MCF 10A (cell line): ENCODE results near the gene HEPACAM. TPM values are rescaled to one million over a fixed set of nuclear protein-coding genes. Genes with fewer than 3 reads are reported as not detected.

ENCODE experiments used
- BruUV-seq: library from RNA; stranded (reverse); fragments of 400-500 nt; replicated peaks from 2 replicates; lab custom pipeline; 2021; lab: Mats Ljungman, UMichigan
- CTCF ChIA-PET: fragments of 300-600 bp; sonication (Branson Sonifier 250); formaldehyde crosslinking; extraction: SDS; loops from one replicate; lab custom pipeline; 2021; ENCODE audit warnings: antibody characterized with exemption, inconsistent platforms; lab: Yijun Ruan, JAX
- POLR2A ChIA-PET: fragments of 300-600, 350-650 bp; sonication (Branson Sonifier 250); formaldehyde crosslinking; extraction: SDS; loops from one replicate; lab custom pipeline; 2020; ENCODE audit warnings: antibody characterized with exemption, inconsistent platforms; lab: Yijun Ruan, JAX
- DNase-seq: peaks from one replicate; pipeline ENCODE4 v3.0.0-alpha.2; 2018; ENCODE audit not compliant: unreplicated experiment
- H3K27ac Mint-ChIP-seq: one replicate; pipeline ENCODE4 v1.8.0; 2022; ENCODE audit warnings: mild to moderate bottlenecking, low read depth, mixed read lengths; ENCODE audit not compliant: unreplicated experiment
- H3K27me3 Mint-ChIP-seq: one replicate; pipeline ENCODE4 v1.8.0; 2022; ENCODE audit warnings: mixed read lengths; ENCODE audit not compliant: insufficient read depth, unreplicated experiment
- H3K36me3 Mint-ChIP-seq: one replicate; pipeline ENCODE4 v1.8.0; 2022; ENCODE audit warnings: mild to moderate bottlenecking, moderate library complexity, mixed read lengths; ENCODE audit not compliant: insufficient read depth, unreplicated experiment
- H3K4me1 Mint-ChIP-seq: one replicate; pipeline ENCODE4 v1.8.0; 2022; ENCODE audit warnings: mixed read lengths; ENCODE audit not compliant: insufficient read depth, unreplicated experiment
- H3K4me3 Mint-ChIP-seq: one replicate; pipeline ENCODE4 v1.8.0; 2022; ENCODE audit warnings: mild to moderate bottlenecking, moderate library complexity, mixed read lengths; ENCODE audit not compliant: unreplicated experiment
- H3K9me3 Mint-ChIP-seq: one replicate; pipeline ENCODE4 v1.8.0; 2022; ENCODE audit warnings: mixed read lengths; ENCODE audit not compliant: unreplicated experiment
- CTCF ChIP-seq: fragments of 200-600 bp; IDR thresholded peaks from one replicate; pipeline ENCODE4 v1.8.0; 2022; ENCODE audit warnings: antibody characterized with exemption, mild to moderate bottlenecking; ENCODE audit not compliant: unreplicated experiment
- intact Hi-C: fragments of 100-400 bp; cut with micrococcal nuclease; formaldehyde crosslinking; loops from 2 replicates; pipeline ENCODE4 v1.14.1; 2022
- total RNA-seq: library from RNA; stranded (reverse); gene quantifications from 2 replicates; pipeline ENCODE4 v1.2.3, GENCODE V29; 2022

The HEPACAM gene
- total RNA-seq, 1 experiment from 2014 or later, result not detected

- peaks cover 20% of the 10 kb centered on the region for H3K27me3 Mint-ChIP-seq
- DNase-seq, result peak; percentile 95
- peak overlapping the region; percentile 95 for H3K27ac Mint-ChIP-seq
- H3K4me3 Mint-ChIP-seq, result peak overlapping the region; percentile 96
- intact Hi-C loops, result loop anchor here (1.0 kb wide), 2 partner anchors 22 to 78 kb away; partner anchors contain the start of gene CCDC15
- peaks cover 23% of the 10 kb centered on the region for H3K4me1 Mint-ChIP-seq
- BruUV-seq, result TSS peak; percentile 25
- TF ChIP-seq CTCF, result peak; percentile 45
- no peaks in the 10 kb centered on the region for H3K9me3 Mint-ChIP-seq
- no peaks in the 10 kb centered on the region for H3K36me3 Mint-ChIP-seq
- ChIA-PET CTCF (interaction anchor here (0.6 to 2.1 kb wide), 37 partner anchors 9 to 1285 kb away, joined by 3 to 20 read pairs (median 4); partner anchors contain the start of genes CCDC15, ROBO3, ROBO4 and VSIG2), POLR2A (interaction anchor here (0.6 to 2.1 kb wide), 15 partner anchors 12 to 1814 kb away, joined by 3 to 36 read pairs (median 3); partner anchors contain the start of genes CCDC15, MSANTD2, ROBO4 and SIAE)
Measured at GRCh38 chr11:124875943-124876817, 59.7 kb downstream of the HEPACAM start.

GRCh38 chr11:124875401-124875800 lies 60.4 kb downstream of the HEPACAM start:
- CTCF ChIA-PET, result interaction anchor here (0.6 to 2.1 kb wide), 10 partner anchors 9 to 1286 kb away, joined by 3 to 20 read pairs (median 6); partner anchors contain the start of genes CCDC15, ROBO3 and ROBO4
- H3K4me1 Mint-ChIP-seq, result peaks cover 23% of the 10 kb centered on the region
- no peaks in the 10 kb centered on the region for H3K9me3 Mint-ChIP-seq
- no peak overlapping the region for H3K27ac Mint-ChIP-seq
- no peak for DNase-seq
- no peak for TF ChIP-seq CTCF
- intact Hi-C loops, result no loop called here
- peaks cover 27% of the 10 kb centered on the region for H3K27me3 Mint-ChIP-seq
- no peaks in the 10 kb centered on the region for H3K36me3 Mint-ChIP-seq
- POLR2A ChIA-PET, result interaction anchor here (0.8 to 1.4 kb wide), 5 partner anchors 28 to 717 kb away, joined by 3 to 36 read pairs (median 3); partner anchors contain the start of gene CCDC15
- BruUV-seq, result no TSS peak
- peak overlapping the region; percentile 96 for H3K4me3 Mint-ChIP-seq

- no TSS peak for BruUV-seq
- Mint-ChIP-seq H3K9me3 (no peaks in the 10 kb centered on the region), H3K4me1 (peaks cover 23% of the 10 kb centered on the region), H3K27ac (no peak overlapping the region), H3K27me3 (peaks cover 34% of the 10 kb centered on the region), H3K4me3 (peak overlapping the region; percentile 96), H3K36me3 (no peaks in the 10 kb centered on the region)
- CTCF ChIA-PET, result interaction anchor here (0.8 to 2.1 kb wide), 3 partner anchors 8 to 37 kb away, joined by 3 to 20 read pairs (median 5); partner anchors contain the start of gene ROBO3
- TF ChIP-seq CTCF, result no peak
- intact Hi-C loops, result no loop called here
- no peak for DNase-seq
- POLR2A ChIA-PET, result interaction anchor here (0.8 kb wide), 1 partner anchor 524 kb away, joined by 3 read pairs; no protein-coding TSS in a partner anchor
Measured at GRCh38 chr11:124874571-124875255, 61.1 kb downstream of the HEPACAM start.
